Liver (tissue), 3 donors: ENCODE results near the gene AKAP13.

Experiments used
- CTCF ChIP-seq: fragments of 150-350 bp; IDR thresholded peaks from 2 replicates; pipeline ENCODE4 v1.5.1; 2017; ENCODE audit warnings: improper control_type of control experiment, low read depth, low read length; ENCODE audit not compliant: missing input control
- FOXA1 ChIP-seq: IDR thresholded peaks from 2 replicates; pipeline ENCODE4 v1.6.1; 2016; ENCODE audit warnings: antibody characterized with exemption
- HNF4A ChIP-seq, 2 donors: conservative IDR thresholded peaks; 2 replicates each; pipeline ENCODE4 v1.6.1; 2016; ENCODE audit warnings: antibody characterized with exemption in 2 of 2, mild to moderate bottlenecking in 2 of 2
- HNF4G ChIP-seq: IDR thresholded peaks from 2 replicates; pipeline ENCODE4 v1.6.1; 2016; ENCODE audit warnings: antibody characterized with exemption
- MAX ChIP-seq: IDR thresholded peaks from 2 replicates; pipeline ENCODE4 v1.6.1; 2016; ENCODE audit warnings: antibody characterized with exemption
- NR2F2 ChIP-seq: IDR thresholded peaks from 2 replicates; pipeline ENCODE4 v1.6.1; 2016; ENCODE audit warnings: antibody characterized with exemption
- RAD21 ChIP-seq, 2 donors: IDR thresholded peaks; 2 replicates each; pipeline ENCODE4 v1.6.1; 2016; ENCODE audit warnings: antibody characterized with exemption in 2 of 2, mild to moderate bottlenecking in 2 of 2
- REST ChIP-seq: IDR thresholded peaks from 2 replicates; pipeline ENCODE4 v1.6.1; 2016; ENCODE audit warnings: antibody characterized with exemption, mild to moderate bottlenecking
- SP1 ChIP-seq: IDR thresholded peaks from 2 replicates; pipeline ENCODE4 v1.6.1; 2018; ENCODE audit warnings: antibody characterized with exemption, mild to moderate bottlenecking
- ZBTB33 ChIP-seq: IDR thresholded peaks from 2 replicates; pipeline ENCODE4 v1.6.1; 2016; ENCODE audit warnings: antibody characterized with exemption
- donor health status: healthy.
- donor health status: healthy.

- TF ChIP-seq CTCF (no peak), FOXA1 (no peak), REST (no peak), HNF4A (conservative IDR thresholded peaks at IDR 0.05) (peak; percentile 64 to 66), SP1 (peak; percentile 69), RAD21 (IDR thresholded peaks at IDR 0.05) (peak; percentile 13 to 45), ZBTB33 (peak; percentile 35), MAX (peak; percentile 74), HNF4G (no peak), NR2F2 (no peak)
Measured at GRCh38 chr15:85777250-85778106, 397.1 kb downstream of the AKAP13 start.
